ENCODE results near the gene CD58.
"Not testable (repeated sequence)": the region's sequence is repeated elsewhere in the genome, so short reads cannot be mapped to it uniquely, and the experiment has no call there.

The CD58 gene

GRCh38 chr1:116569381-116569670, 1.5 kb downstream of the CD58 start:
- TF ChIP-seq, protein P1, sequence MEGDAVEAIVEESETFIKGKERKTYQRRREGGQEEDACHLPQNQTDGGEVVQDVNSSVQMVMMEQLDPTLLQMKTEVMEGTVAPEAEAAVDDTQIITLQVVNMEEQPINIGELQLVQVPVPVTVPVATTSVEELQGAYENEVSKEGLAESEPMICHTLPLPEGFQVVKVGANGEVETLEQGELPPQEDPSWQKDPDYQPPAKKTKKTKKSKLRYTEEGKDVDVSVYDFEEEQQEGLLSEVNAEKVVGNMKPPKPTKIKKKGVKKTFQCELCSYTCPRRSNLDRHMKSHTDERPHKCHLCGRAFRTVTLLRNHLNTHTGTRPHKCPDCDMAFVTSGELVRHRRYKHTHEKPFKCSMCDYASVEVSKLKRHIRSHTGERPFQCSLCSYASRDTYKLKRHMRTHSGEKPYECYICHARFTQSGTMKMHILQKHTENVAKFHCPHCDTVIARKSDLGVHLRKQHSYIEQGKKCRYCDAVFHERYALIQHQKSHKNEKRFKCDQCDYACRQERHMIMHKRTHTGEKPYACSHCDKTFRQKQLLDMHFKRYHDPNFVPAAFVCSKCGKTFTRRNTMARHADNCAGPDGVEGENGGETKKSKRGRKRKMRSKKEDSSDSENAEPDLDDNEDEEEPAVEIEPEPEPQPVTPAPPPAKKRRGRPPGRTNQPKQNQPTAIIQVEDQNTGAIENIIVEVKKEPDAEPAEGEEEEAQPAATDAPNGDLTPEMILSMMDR (IDR thresholded peaks at IDR 0.05; ENCODE audit: low read depth, low read length) = no peak
- no peak overlapping the region for H3K4me3 ChIP-seq (ENCODE audit: low read depth, low read length)

GRCh38 chr1:116568662-116569380, 2.0 kb downstream of the CD58 start:
- H3K4me3 ChIP-seq (ENCODE audit: low read depth, low read length) = no peak overlapping the region
- TF ChIP-seq, protein P1 (IDR thresholded peaks at IDR 0.05; ENCODE audit: low read depth, low read length) = no peak

- TF ChIP-seq, protein P1 (IDR thresholded peaks at IDR 0.05; ENCODE audit: low read depth, low read length) = no peak
- H3K4me3 ChIP-seq (ENCODE audit: low read depth, low read length) = no peak overlapping the region
These were observed 2.8 kb downstream of the CD58 start for GRCh38 chr1:116567790-116568661.

DNA sequence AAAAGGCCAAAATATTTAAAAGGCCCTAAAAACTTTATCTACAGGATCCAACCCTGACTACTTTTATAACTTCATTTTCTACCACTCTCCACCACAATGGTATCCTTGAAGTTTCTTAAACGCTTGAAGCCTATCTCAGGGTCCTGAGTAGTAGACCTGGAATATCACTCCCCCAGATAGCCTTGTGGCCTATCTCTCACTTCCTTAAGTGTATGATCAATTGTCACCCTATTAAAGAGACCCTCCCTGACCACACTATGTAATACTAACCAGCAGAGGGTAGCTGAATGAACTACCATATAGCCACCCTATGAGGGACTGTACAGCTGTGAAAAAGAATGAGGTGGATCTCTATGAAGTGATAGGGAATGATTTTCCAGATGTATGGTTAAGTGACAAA, 5.6 kb downstream of the CD58 start:
- TF ChIP-seq, protein P1 (IDR thresholded peaks at IDR 0.05; ENCODE audit: low read depth, low read length) = no peak

GRCh38 chr1:116564426-116564825, 6.4 kb downstream of the CD58 start:
- no peak overlapping the region for H3K4me3 ChIP-seq (ENCODE audit: low read depth, low read length)
- TF ChIP-seq, protein P1 (IDR thresholded peaks at IDR 0.05; ENCODE audit: low read depth, low read length) = no peak

More for the DNA sequence above, 5.6 kb downstream of the CD58 start:
- no peak overlapping the region for H3K4me3 ChIP-seq (ENCODE audit: low read depth, low read length)

DNA sequence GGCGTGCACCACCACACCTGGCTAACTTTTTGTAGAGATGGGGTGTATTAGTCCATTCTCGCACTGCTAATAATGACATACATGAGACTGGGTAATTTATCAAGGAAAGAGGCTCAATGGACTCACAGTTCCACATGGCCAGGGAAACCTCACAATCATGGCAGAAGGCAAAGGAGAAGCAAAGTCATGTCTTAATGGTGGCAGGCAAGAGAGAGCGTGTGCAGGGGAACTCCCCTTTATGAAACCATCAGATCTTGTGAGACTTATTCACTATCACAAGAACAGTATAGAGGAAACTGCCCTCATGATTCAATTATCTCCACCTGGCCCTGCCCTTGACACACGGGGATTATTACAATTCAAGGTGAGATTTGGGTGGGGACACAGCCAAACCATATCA, 8.4 kb downstream of the CD58 start:
- not testable (repeated sequence) for H3K4me3 ChIP-seq (ENCODE audit: low read depth, low read length)

DNA sequence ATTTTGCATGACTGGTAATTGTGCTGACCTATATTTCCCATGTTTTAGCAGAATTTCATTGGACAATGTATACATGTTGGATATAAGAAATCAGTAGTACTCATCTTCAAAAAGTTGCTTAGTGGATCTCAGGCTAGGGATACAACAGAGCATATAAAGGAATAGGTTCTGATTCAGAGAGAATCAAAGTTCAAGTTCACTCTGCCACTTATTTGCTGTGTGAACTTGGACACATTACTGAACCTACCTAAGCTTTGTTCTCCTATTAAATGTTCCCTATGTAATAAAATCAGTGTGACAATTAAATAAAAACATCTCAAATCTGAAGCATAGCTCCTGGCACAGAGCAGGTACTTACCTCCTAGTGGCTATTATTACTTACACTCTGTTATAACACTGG, 9.3 kb downstream of the CD58 start:
- H3K4me3 ChIP-seq (ENCODE audit: low read depth, low read length) = no peak overlapping the region
- TF ChIP-seq, protein P1 (IDR thresholded peaks at IDR 0.05; ENCODE audit: low read depth, low read length) = no peak
